ENCODE results near the gene GIPC1. TPM values are rescaled to one million over a fixed set of nuclear protein-coding genes. Genes with fewer than 3 reads are reported as not detected.
A peak's percentile ranks its signal among the peaks of the same experiment; 100 is the strongest.

Gene GIPC1
- total and polyA plus RNA-seq, 2 of the 4 experiments (the other 2 are of a cell fraction): 74.2 to 133 TPM

GRCh38 chr19:14510311-14511228, 14.6 kb upstream of the GIPC1 start:
- Histone ChIP-seq H2AK9ac (replicated peaks; ENCODE audit: low read depth, low read length, poor library complexity) (peak overlapping the region; percentile 93), H3K79me1 (ENCODE audit: low read depth in 1 of 2, low read length in 2 of 2) (peaks cover 17 to 40% of the 10 kb centered on the region in 2 experiments), H3K27ac (ENCODE audit: insufficient read depth, low read length) (peak overlapping the region; percentile 55; the same call in 1 of the 2 replicates), H2BK20ac (ENCODE audit: low read depth, low read length) (peak overlapping the region; percentile 67), H4K20me1 (ENCODE audit: insufficient read depth, low read length) (peaks cover 22% of the 10 kb centered on the region), H3K9me1 (ENCODE audit: insufficient read depth, low read length) (peaks cover 17% of the 10 kb centered on the region), H3K9ac (ENCODE audit: low read depth, low read length) (no peak overlapping the region), H3K18ac (ENCODE audit: low read depth, low read length) (0 out of 2 replicates have a peak overlapping the region, but pooled peaks have one; percentile 19), H3K4me3 (ENCODE audit: insufficient read depth, low read depth, low read length) (no peak overlapping the region), H2BK120ac (ENCODE audit: low read depth, low read length) (peak overlapping the region; percentile 78), H4K91ac (ENCODE audit: insufficient read depth, low read depth, low read length) (peak overlapping the region; percentile 81), H3K14ac (replicated peaks; ENCODE audit: low read depth, low read length) (peak overlapping the region; percentile 90), H4K5ac (ENCODE audit: low read depth, low read length) (no peak overlapping the region), H2AK5ac (ENCODE audit: low read depth, low read length) (peak overlapping the region; percentile 94; the same call in 1 of the 2 replicates), H3K4ac (ENCODE audit: low read depth, low read length) (peak overlapping the region; percentile 95), H3K56ac (ENCODE audit: extremely low read depth, insufficient read depth, low read length) (peak overlapping the region; percentile 71; the same call in 1 of the 2 replicates), H3K4me2 (ENCODE audit: low read depth, low read length) (peak overlapping the region; percentile 58), H3K36me3 (ENCODE audit: control insufficient read depth, insufficient read depth, low read length) (peaks cover 14% of the 10 kb centered on the region), H3K27me3 (ENCODE audit: control insufficient read depth, insufficient read depth, low read length) (no peaks in the 10 kb centered on the region), H2BK15ac (ENCODE audit: low read depth, low read length) (peak overlapping the region; percentile 69; the same call in 2 of the 3 replicates), H2BK5ac (ENCODE audit: low read depth, low read length, poor library complexity, severe bottlenecking) (peak overlapping the region; percentile 59), H3K4me1 (ENCODE audit: control insufficient read depth, insufficient read depth, low read length) (peaks cover 17% of the 10 kb centered on the region), H4K8ac (ENCODE audit: low read depth in 2 of 2, low read length in 2 of 2) (peak overlapping the region; percentile 30 to 84; a peak in 2 of 4 replicates), H3K9me3 (ENCODE audit: control insufficient read depth, insufficient read depth, low read length) (no peaks in the 10 kb centered on the region), H3K23ac (ENCODE audit: low read depth, low read length) (peak overlapping the region; percentile 68; the same call in 1 of the 2 replicates), H2AFZ (replicated peaks; ENCODE audit: low read length, poor library complexity) (peak overlapping the region; percentile 63)
- in situ Hi-C loops (cut with MboI; ENCODE audit: low sequenced_read_pairs) (no loop called here), intact Hi-C loops (cut with micrococcal nuclease) (no loop called here), dilution Hi-C loops (cut with HindIII; ENCODE audit: low sequenced_read_pairs, unreplicated experiment) (no loop called here)
- peak; percentile 86 for DNase-seq
- CTCF ChIA-PET: no interaction called here
- BruUV-seq (replicated peaks): no TSS peak
- POLR2A ChIA-PET (ENCODE audit: unreplicated experiment): interaction anchor here (0.6 kb wide), 1 partner anchor 663 kb away, joined by 3 read pairs; no protein-coding TSS in a partner anchor
- ATAC-seq (ENCODE audit: low read depth): peak; percentile 60
- 29% methylated on average over 5 of the region's 22 CpGs; no CpG with 5 or more reads in 1 of the 2 experiments for WGBS, 2 experiments (ENCODE audit: extremely low coverage in 2 of 2, insufficient read length in 1 of 2)
- TF ChIP-seq BHLHE40 (IDR thresholded peaks at IDR 0.05; ENCODE audit: low read depth, low read length): peak; percentile 52
- TF ChIP-seq RCOR1 (IDR thresholded peaks at IDR 0.05; ENCODE audit: insufficient replicate concordance, low read length): no peak
- TF ChIP-seq RAD21 (IDR thresholded peaks at IDR 0.05; ENCODE audit: low read length): no peak
- peak; percentile 81 for TF ChIP-seq MAFK (IDR thresholded peaks at IDR 0.05; ENCODE audit: low read depth, low read length)
- TF ChIP-seq CTCF (conservative IDR thresholded peaks at IDR 0.05; ENCODE audit: low read depth, low read length): no peak
- TF ChIP-seq CHD1 (IDR thresholded peaks at IDR 0.05; ENCODE audit: low read depth, low read length): no peak
- no peak for TF ChIP-seq RFX5 (IDR thresholded peaks at IDR 0.05; ENCODE audit: low read depth, low read length)
- TF ChIP-seq MXI1 (IDR thresholded peaks at IDR 0.05; ENCODE audit: borderline replicate concordance, low read depth, low read length): no peak
- no peak for TF ChIP-seq NFE2L2 (IDR thresholded peaks at IDR 0.05; ENCODE audit: low read depth, low read length)
- no peak for TF ChIP-seq POLR2A (IDR thresholded peaks at IDR 0.05; ENCODE audit: low read depth, low read length)
- no peak for TF ChIP-seq USF2 (IDR thresholded peaks at IDR 0.05; ENCODE audit: low read depth, low read length)
- no peak for TF ChIP-seq MAZ (IDR thresholded peaks at IDR 0.05; ENCODE audit: borderline replicate concordance, low read depth, low read length)
- TF ChIP-seq FOS (IDR thresholded peaks at IDR 0.05; ENCODE audit: low read depth, low read length): peak; percentile 78
- TF ChIP-seq CEBPB (IDR thresholded peaks at IDR 0.05; ENCODE audit: low read depth, low read length): peak; percentile 71
